Activated T-helper 1 cell treated with Interleukin-2 at 50 U/mL for 16 hours (primary cell): Measurements from ENCODE around the gene DLG4.

Experiments
- DNase-seq: peaks from one replicate; pipeline ENCODE4 v3.0.0-alpha.2; 2020; ENCODE audit warnings: low read depth

Gene DLG4

GRCh38 chr17:7156342-7156940 lies 63.2 kb downstream of the DLG4 start:
- DNase-seq = no peak

GRCh38 chr17:7147772-7148171 lies 71.9 kb downstream of the DLG4 start:
- DNase-seq = no peak

GRCh38 chr17:7146115-7146514 lies 73.5 kb downstream of the DLG4 start:
- DNase-seq = no peak

- DNase-seq = no peak
Measured at GRCh38 chr17:7144213-7144612, 75.4 kb downstream of the DLG4 start.

GRCh38 chr17:7141824-7142223 lies 77.8 kb downstream of the DLG4 start:
- DNase-seq = no peak

- DNase-seq = no peak
Measured at GRCh38 chr17:7139400-7139799, 80.2 kb downstream of the DLG4 start.

GRCh38 chr17:7138800-7139381 lies 80.7 kb downstream of the DLG4 start:
- no peak for DNase-seq

GRCh38 chr17:7137171-7137943 lies 82.3 kb downstream of the DLG4 start:
- no peak for DNase-seq
